Fibroblast of pulmonary artery (primary cell): ENCODE data around the gene BIN1.

Experiments used
- DNase-seq: peaks from one replicate; pipeline ENCODE4 v3.0.0-alpha.2; 2010; ENCODE audit warnings: low read depth
- H3K4me3 ChIP-seq: replicated peaks from 2 replicates; pipeline ENCODE4 v1.5.1; 2011; ENCODE audit warnings: low read depth, mild to moderate bottlenecking, control low read depth, low read length, moderate library complexity
- TF ChIP-seq, protein P1 (sequence below): IDR thresholded peaks from 2 replicates; pipeline ENCODE4 v1.5.1; 2011; ENCODE audit warnings: mild to moderate bottlenecking, control low read depth, low read length, inconsistent platforms; ENCODE audit errors: missing control alignments

Gene BIN1

DNA sequence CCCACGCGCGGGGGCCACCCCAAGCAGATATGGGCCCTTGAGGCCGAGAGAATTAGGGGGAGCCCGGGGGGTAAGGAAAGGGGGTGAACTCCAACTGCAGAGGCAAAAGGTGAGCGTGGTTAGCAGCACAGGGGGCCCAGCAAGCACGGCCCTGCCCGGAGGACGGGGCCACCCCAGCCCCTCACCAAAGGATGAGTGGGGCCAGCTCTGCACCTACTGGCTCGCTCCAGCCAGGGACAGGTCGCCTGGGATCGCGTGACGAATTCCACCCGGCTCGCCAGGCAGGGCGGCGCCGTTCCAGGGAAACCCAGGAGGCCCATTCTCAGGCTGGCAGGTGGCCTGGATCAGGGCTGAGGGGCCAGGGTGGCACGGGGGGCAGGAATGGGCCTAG, 38.6 kb downstream of the BIN1 start:
- TF ChIP-seq, protein P1, sequence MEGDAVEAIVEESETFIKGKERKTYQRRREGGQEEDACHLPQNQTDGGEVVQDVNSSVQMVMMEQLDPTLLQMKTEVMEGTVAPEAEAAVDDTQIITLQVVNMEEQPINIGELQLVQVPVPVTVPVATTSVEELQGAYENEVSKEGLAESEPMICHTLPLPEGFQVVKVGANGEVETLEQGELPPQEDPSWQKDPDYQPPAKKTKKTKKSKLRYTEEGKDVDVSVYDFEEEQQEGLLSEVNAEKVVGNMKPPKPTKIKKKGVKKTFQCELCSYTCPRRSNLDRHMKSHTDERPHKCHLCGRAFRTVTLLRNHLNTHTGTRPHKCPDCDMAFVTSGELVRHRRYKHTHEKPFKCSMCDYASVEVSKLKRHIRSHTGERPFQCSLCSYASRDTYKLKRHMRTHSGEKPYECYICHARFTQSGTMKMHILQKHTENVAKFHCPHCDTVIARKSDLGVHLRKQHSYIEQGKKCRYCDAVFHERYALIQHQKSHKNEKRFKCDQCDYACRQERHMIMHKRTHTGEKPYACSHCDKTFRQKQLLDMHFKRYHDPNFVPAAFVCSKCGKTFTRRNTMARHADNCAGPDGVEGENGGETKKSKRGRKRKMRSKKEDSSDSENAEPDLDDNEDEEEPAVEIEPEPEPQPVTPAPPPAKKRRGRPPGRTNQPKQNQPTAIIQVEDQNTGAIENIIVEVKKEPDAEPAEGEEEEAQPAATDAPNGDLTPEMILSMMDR: no peak

DNA sequence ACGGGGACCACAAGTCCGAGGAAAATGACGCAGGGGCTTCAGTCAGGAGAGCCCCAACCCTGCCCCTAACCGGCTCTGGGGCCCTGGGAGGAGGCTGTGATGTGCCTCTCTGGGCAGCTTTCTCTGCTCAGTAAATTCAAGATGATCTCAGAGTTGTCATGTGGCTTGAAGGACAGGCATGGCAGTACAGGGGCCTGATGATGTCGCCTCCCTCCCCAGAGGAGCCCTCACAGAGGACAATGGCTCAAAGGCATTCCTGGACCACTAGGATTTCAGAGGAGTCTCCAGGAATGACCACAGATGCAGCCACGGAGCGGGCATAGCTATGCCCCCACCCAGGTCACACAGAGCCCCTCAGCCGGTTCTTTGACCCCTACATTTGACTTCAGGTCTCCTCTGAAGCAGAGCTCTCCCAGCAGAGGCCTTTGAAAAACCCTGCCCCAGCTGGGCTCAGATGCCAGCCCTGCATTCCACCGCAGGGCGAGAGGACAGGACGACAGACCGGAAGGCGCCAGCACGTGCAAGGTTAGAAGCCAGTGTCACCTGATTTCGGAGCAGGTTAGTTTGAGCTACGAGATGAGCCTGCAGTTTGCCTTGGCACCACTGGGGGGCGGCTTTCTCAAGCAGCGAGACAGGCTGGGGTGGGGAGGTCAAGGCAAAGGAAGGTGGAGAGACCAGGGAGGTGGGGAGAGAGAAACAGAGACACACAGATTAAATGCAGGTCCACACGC, 39.2 kb downstream of the BIN1 start:
- TF ChIP-seq, protein P1: peak; percentile 92
- H3K4me3 ChIP-seq: no peak overlapping the region
- DNase-seq: peak; percentile 69

More for the DNA sequence above, 38.6 kb downstream of the BIN1 start:
- H3K4me3 ChIP-seq: no peak overlapping the region
- DNase-seq: no peak

DNA sequence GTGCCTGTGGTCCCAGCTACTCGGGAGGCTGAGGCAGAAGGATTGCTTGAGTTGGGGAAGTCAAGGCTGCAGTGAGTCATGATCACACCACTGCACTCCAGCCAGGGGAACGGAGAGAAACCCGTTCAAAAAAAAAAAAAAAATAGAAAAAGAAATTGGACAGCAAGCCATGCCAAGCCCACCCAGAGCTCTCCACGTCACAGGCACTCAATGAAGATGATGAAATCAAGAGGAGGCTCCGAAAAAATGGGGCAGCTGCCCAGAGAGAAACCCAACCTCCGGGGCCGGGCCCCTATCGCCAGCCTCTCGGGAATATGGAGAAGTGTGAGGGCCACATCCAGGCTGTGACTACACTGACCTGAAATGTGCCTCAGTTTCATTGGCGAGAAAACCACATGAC, 40.0 kb downstream of the BIN1 start:
- TF ChIP-seq, protein P1: no peak
- peak; percentile 74 for DNase-seq
- no peak overlapping the region for H3K4me3 ChIP-seq

DNA sequence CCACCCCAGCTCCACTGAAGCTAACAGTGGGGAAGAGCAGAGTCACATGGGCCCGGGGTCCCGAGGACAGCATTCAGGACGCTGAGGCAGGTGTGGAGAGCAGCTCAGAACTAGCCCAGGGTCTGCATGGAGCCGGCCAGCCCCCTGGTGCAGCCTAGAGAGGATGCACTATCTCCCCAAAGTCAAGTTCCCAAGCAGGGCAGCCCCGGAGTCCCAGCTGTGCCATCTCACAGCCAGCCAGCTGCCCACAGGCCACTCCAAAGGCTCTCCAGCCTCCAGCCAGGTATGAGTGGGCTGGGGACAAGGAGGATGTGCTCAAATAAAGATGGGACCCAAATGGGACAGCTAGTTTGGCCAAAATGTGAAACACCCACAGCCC, 41.0 kb downstream of the BIN1 start:
- TF ChIP-seq, protein P1: no peak
- DNase-seq: no peak
- H3K4me3 ChIP-seq: no peak overlapping the region

DNA sequence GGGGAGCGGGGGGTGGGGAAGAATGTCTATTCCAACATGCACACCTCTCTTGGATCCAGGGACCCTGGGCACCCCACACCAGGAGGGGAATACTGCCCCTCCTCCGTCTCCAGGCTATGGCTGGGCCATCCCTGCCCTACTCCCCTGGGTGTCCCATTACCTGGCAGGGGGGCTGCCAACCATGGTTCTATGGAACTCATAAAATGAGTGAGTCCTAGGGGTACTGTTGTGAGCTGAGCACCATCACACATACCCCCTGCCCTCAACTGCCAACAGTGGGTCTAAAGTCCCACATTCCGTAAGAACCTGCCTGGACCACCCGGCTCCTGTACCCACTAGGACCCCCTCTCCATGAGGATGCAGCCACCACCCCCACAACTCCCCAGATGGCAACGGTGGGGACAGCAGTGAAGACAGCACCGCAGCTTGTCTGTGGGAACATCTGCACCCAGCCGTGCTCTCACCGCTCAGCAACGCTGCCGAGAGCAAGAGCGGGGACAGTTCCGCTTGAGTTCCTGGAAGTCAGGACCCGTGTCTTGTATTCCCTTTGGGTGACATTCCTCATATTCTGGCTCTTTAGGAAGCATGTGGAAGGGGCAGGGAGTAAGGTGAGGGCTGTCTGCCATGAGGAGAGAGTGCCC, 41.5 kb downstream of the BIN1 start:
- H3K4me3 ChIP-seq: no peak overlapping the region
- TF ChIP-seq, protein P1: no peak
- DNase-seq: no peak

DNA sequence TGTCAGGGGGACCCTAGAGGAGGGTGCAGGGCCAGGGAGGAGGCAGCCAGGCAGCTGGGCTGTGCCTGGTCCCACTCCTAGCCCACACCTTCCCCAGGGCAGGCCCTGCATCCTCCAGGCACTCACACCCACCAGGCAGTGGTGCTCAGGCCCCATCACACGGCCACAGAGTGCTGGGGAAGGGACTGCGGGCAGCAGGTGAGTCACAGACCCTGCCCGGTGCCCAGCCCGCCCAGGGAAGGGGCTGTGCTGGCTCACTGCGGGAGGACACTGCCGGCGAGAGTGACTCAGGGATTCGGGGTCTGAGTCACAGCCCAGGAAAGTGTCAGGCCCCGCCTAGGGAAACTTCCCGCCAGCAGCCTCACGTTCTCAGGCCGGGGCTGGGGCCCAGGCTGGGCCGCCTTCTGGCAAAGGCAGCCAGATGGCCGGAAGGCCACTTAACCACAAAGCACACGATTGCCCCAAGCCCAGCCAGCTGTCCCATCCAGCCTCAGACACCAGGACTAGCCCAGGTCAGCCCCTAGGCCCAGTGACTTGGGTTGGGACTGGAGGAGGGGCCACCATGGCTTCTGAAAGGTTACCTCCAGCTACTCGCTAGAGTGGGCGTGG, 42.2 kb downstream of the BIN1 start:
- peak; percentile 92 for DNase-seq
- H3K4me3 ChIP-seq: no peak overlapping the region
- TF ChIP-seq, protein P1: no peak
